Measurements from ENCODE around the gene COX19.

GRCh38 chr7:986766-987751, 11.7 kb upstream of the COX19 start:
- TF ChIP-seq CTCF (IDR thresholded peaks at IDR 0.05) (no peak), EP300 (IDR thresholded peaks at IDR 0.05; ENCODE audit: low read depth) (no peak)
